DOHH2 (cell line): ENCODE measurements around the gene SRRM1.

ENCODE experiments used
- H3F3A ChIP-seq: fragments of 200-600 bp; sonication (generic), shearing (Covaris generic); 2 replicates; pipeline ENCODE4 v1.6.0; 2016; ENCODE audit warnings: antibody characterized with exemption, mild to moderate bottlenecking; ENCODE audit not compliant: control insufficient read depth, insufficient read depth
- H3K27ac ChIP-seq: fragments of 200-600 bp; sonication (generic); 2 replicates; pipeline ENCODE4 v1.5.1; 2014; ENCODE audit warnings: low read depth, mild to moderate bottlenecking, low read length, moderate library complexity
- H3K27me3 ChIP-seq: fragments of 200-600 bp; sonication (generic); 2 replicates; pipeline ENCODE4 v1.6.1; 2014; ENCODE audit warnings: mild to moderate bottlenecking, low read length, mixed read lengths; ENCODE audit not compliant: control insufficient read depth
- H3K36me3 ChIP-seq: fragments of 200-600 bp; sonication (generic); 2 replicates; pipeline ENCODE4 v1.6.1; 2014; ENCODE audit warnings: mild to moderate bottlenecking, low read length, moderate library complexity, mixed read lengths; ENCODE audit not compliant: control insufficient read depth
- H3K4me1 ChIP-seq: fragments of 200-600 bp; sonication (generic); 2 replicates; pipeline ENCODE4 v1.6.1; 2014; ENCODE audit warnings: mild to moderate bottlenecking, low read length, mixed read lengths; ENCODE audit not compliant: control insufficient read depth
- H3K4me2 ChIP-seq: fragments of 200-600 bp; sonication (generic); 2 replicates; pipeline ENCODE4 v1.6.0; 2014; ENCODE audit warnings: mild to moderate bottlenecking, low read length, moderate library complexity
- H3K4me3 ChIP-seq: fragments of 200-600 bp; sonication (generic); 2 replicates; pipeline ENCODE4 v1.5.1; 2014; ENCODE audit warnings: mild to moderate bottlenecking, low read length, mixed read lengths
- H3K79me2 ChIP-seq: fragments of 200-600 bp; sonication (generic); 2 replicates; pipeline ENCODE4 v1.6.1; 2014; ENCODE audit warnings: mild to moderate bottlenecking, low read length, mixed read lengths; ENCODE audit not compliant: control insufficient read depth
- H3K9me2 ChIP-seq: fragments of 200-600 bp; sonication (generic); replicated peaks from 2 replicates; pipeline ENCODE4 v1.6.1; 2014; ENCODE audit warnings: mild to moderate bottlenecking, low read length, mixed read lengths; ENCODE audit not compliant: control insufficient read depth
- H3K9me3 ChIP-seq: fragments of 200-600 bp; sonication (generic); 2 replicates; pipeline ENCODE4 v1.6.1; 2014; ENCODE audit warnings: antibody characterized with exemption, low read length, mixed read lengths; ENCODE audit not compliant: control insufficient read depth, insufficient read depth
- H4K20me1 ChIP-seq: fragments of 200-600 bp; sonication (generic); 2 replicates; pipeline ENCODE4 v1.6.0; 2014; ENCODE audit warnings: low read depth, mild to moderate bottlenecking, antibody characterized with exemption, low read length, moderate library complexity; ENCODE audit not compliant: control insufficient read depth, insufficient read depth
- EZH2phosphoT487 ChIP-seq: fragments of 200-600 bp; sonication (generic); IDR thresholded peaks from 2 replicates; pipeline ENCODE4 v1.6.1; 2017; ENCODE audit warnings: borderline replicate concordance, mild to moderate bottlenecking, antibody characterized with exemption, low read length, moderate library complexity, mixed read lengths
- TF ChIP-seq, protein P1 (sequence below): fragments of 200-600 bp; sonication (generic); IDR thresholded peaks from one replicate; pipeline ENCODE4 v1.5.1; 2014; ENCODE audit warnings: antibody characterized with exemption, mild to moderate bottlenecking, low read depth, low read length; ENCODE audit not compliant: poor library complexity, severe bottlenecking

The SRRM1 gene

DNA sequence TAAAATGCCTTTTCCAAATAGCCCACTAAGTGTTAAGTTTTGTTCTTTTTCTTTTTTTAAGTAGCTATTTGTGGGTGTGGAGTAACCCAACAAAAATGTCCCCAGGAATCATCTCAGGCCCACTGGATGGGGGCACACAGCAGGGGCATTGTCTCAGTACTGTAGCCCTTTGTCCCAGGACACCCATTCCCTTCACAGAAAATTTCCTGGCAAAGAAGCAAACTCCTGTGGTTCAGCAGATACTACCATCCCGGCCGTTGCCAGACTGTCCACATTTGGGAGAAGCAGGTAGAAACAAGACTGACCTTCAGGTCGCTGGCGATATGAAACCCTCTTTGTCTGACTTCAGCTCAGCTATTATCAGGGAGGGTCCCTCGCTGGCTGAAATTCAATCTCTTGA, 23.7 kb upstream of the SRRM1 start:
- no peak overlapping the region for H3K27ac ChIP-seq
- no peaks in the 10 kb centered on the region for H3K9me3 ChIP-seq
- no peaks in the 10 kb centered on the region for H3F3A ChIP-seq
- no peak overlapping the region for H3K4me2 ChIP-seq
- H3K36me3 ChIP-seq, result no peaks in the 10 kb centered on the region
- no peaks in the 10 kb centered on the region for H3K79me2 ChIP-seq
- H3K9me2 ChIP-seq, result no peaks in the 10 kb centered on the region
- peaks cover 29% of the 10 kb centered on the region for H3K27me3 ChIP-seq
- H4K20me1 ChIP-seq, result no peaks in the 10 kb centered on the region
- TF ChIP-seq, protein P1, sequence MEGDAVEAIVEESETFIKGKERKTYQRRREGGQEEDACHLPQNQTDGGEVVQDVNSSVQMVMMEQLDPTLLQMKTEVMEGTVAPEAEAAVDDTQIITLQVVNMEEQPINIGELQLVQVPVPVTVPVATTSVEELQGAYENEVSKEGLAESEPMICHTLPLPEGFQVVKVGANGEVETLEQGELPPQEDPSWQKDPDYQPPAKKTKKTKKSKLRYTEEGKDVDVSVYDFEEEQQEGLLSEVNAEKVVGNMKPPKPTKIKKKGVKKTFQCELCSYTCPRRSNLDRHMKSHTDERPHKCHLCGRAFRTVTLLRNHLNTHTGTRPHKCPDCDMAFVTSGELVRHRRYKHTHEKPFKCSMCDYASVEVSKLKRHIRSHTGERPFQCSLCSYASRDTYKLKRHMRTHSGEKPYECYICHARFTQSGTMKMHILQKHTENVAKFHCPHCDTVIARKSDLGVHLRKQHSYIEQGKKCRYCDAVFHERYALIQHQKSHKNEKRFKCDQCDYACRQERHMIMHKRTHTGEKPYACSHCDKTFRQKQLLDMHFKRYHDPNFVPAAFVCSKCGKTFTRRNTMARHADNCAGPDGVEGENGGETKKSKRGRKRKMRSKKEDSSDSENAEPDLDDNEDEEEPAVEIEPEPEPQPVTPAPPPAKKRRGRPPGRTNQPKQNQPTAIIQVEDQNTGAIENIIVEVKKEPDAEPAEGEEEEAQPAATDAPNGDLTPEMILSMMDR, result no peak
- TF ChIP-seq EZH2phosphoT487, result no peak
- H3K4me3 ChIP-seq, result no peak overlapping the region
- H3K4me1 ChIP-seq, result no peaks in the 10 kb centered on the region

DNA sequence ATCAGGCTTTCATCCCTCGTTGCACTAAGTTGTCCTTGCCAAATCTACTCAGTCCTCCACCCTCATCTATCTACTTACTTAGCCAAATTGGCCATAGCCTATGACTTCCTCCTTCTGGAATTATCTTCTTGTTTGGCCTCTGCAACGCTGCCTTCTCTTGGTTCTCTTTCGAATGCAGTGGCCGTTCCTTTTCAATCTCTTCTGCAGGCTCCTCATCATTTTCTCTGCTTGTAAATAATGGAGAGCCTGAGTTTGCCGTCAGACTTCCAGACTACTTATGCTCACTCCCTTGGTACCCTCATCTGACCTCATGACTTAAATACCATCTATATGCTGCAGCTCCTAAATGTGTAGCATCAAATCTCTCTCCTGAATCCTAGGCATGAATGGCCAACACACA, 22.4 kb upstream of the SRRM1 start:
- no peaks in the 10 kb centered on the region for H3K4me1 ChIP-seq
- no peak overlapping the region for H3K4me2 ChIP-seq
- no peaks in the 10 kb centered on the region for H4K20me1 ChIP-seq
- no peaks in the 10 kb centered on the region for H3K9me3 ChIP-seq
- no peak overlapping the region for H3K27ac ChIP-seq
- H3K9me2 ChIP-seq, result no peaks in the 10 kb centered on the region
- no peak overlapping the region for H3K4me3 ChIP-seq
- TF ChIP-seq, protein P1, result no peak
- no peak for TF ChIP-seq EZH2phosphoT487
- H3K79me2 ChIP-seq, result no peaks in the 10 kb centered on the region
- H3K27me3 ChIP-seq, result peaks cover 29% of the 10 kb centered on the region
- no peaks in the 10 kb centered on the region for H3F3A ChIP-seq
- no peaks in the 10 kb centered on the region for H3K36me3 ChIP-seq

DNA sequence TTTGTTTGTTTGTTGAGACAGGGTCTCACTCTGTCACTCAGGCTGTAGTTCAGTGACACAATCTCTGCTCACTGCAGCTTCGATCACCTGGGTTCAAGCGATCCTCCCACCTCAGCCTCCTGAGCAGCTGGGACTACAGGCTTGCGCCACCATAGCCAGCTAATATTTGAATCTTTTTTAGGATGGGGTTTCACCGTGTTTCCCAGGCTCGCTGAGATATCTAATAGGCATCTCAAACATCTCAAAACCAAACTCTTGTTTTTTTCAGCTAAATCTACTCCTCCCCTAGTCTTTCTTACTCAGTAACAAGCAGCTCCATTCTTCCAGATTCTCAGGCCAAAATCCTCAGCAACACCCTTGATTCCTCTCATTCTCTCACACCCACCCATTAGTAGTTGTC, 22.0 kb upstream of the SRRM1 start:
- no peaks in the 10 kb centered on the region for H3K9me2 ChIP-seq
- no peaks in the 10 kb centered on the region for H3K36me3 ChIP-seq
- H3K27me3 ChIP-seq, result peaks cover 29% of the 10 kb centered on the region
- H3K4me1 ChIP-seq, result no peaks in the 10 kb centered on the region
- no peak for TF ChIP-seq EZH2phosphoT487
- TF ChIP-seq, protein P1, result no peak
- H3K9me3 ChIP-seq, result no peaks in the 10 kb centered on the region
- H4K20me1 ChIP-seq, result no peaks in the 10 kb centered on the region
- H3K79me2 ChIP-seq, result no peaks in the 10 kb centered on the region
- H3K27ac ChIP-seq, result no peak overlapping the region
- H3K4me3 ChIP-seq, result no peak overlapping the region
- H3K4me2 ChIP-seq, result no peak overlapping the region
- no peaks in the 10 kb centered on the region for H3F3A ChIP-seq

DNA sequence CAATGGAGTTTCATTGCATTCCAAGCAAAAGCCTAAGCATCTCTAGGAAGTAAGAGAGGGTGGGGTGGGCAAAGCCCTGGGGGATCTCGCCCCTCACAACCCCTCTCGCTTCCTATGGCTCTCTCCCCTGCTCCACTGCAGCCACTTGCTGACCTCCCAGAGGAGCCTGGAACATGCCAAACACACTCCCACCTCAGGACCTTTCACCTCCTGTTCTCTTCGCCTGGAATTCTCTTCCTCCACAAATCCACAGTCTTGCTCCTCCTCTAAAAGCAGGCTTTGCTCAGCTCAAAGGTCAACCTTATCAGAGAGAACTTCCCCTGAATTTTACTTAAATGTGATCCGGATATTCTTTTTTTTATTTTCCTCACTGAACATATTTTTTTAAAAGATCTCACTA, 20.9 kb upstream of the SRRM1 start:
- Histone ChIP-seq H3K27me3 (peaks cover 24% of the 10 kb centered on the region), H3K4me2 (no peak overlapping the region), H3K36me3 (no peaks in the 10 kb centered on the region), H3F3A (no peaks in the 10 kb centered on the region), H3K27ac (no peak overlapping the region), H3K9me3 (no peaks in the 10 kb centered on the region), H3K9me2 (no peaks in the 10 kb centered on the region), H3K4me1 (no peaks in the 10 kb centered on the region), H3K79me2 (no peaks in the 10 kb centered on the region), H3K4me3 (no peak overlapping the region), H4K20me1 (no peaks in the 10 kb centered on the region)
- TF ChIP-seq, protein P1, result no peak
- TF ChIP-seq EZH2phosphoT487, result no peak
